GM06990 (cell line): ENCODE data around the gene SLC23A3.

Experiments used
- DNase-seq: peaks from one replicate; pipeline ENCODE4 v3.0.0-alpha.2; 2011; ENCODE audit not compliant: insufficient read length; ENCODE audit errors: extremely low read depth
- H3K27me3 ChIP-seq: replicated peaks from 2 replicates; pipeline ENCODE4 v1.6.0; 2011; ENCODE audit warnings: low read length; ENCODE audit not compliant: control insufficient read depth, insufficient read depth
- H3K36me3 ChIP-seq: 2 replicates; pipeline ENCODE4 v1.5.1; 2011; ENCODE audit warnings: low read length; ENCODE audit not compliant: control insufficient read depth, insufficient read depth
- H3K4me3 ChIP-seq: replicated peaks from 2 replicates; pipeline ENCODE4 v1.5.1; 2011; ENCODE audit warnings: low read depth, mild to moderate bottlenecking, control low read depth, low read length
- TF ChIP-seq, protein P1 (sequence below): IDR thresholded peaks from 2 replicates; pipeline ENCODE4 v1.5.1; 2011; ENCODE audit warnings: low read length, control low read depth, mild to moderate bottlenecking, inconsistent platforms; ENCODE audit not compliant: insufficient read depth, poor library complexity, severe bottlenecking

Gene SLC23A3

GRCh38 chr2:219209236-219210195 lies 39.7 kb upstream of the SLC23A3 start:
- H3K27me3 ChIP-seq = no peaks in the 10 kb centered on the region
- H3K36me3 ChIP-seq = peaks cover 15% of the 10 kb centered on the region

GRCh38 chr2:219207884-219208740 lies 38.3 kb upstream of the SLC23A3 start:
- H3K4me3 ChIP-seq = no peak overlapping the region
- H3K36me3 ChIP-seq = peaks cover 13% of the 10 kb centered on the region
- TF ChIP-seq, protein P1, sequence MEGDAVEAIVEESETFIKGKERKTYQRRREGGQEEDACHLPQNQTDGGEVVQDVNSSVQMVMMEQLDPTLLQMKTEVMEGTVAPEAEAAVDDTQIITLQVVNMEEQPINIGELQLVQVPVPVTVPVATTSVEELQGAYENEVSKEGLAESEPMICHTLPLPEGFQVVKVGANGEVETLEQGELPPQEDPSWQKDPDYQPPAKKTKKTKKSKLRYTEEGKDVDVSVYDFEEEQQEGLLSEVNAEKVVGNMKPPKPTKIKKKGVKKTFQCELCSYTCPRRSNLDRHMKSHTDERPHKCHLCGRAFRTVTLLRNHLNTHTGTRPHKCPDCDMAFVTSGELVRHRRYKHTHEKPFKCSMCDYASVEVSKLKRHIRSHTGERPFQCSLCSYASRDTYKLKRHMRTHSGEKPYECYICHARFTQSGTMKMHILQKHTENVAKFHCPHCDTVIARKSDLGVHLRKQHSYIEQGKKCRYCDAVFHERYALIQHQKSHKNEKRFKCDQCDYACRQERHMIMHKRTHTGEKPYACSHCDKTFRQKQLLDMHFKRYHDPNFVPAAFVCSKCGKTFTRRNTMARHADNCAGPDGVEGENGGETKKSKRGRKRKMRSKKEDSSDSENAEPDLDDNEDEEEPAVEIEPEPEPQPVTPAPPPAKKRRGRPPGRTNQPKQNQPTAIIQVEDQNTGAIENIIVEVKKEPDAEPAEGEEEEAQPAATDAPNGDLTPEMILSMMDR = no peak
- no peaks in the 10 kb centered on the region for H3K27me3 ChIP-seq
- no peak for DNase-seq

More at GRCh38 chr2:219209236-219210195, 39.7 kb upstream of the SLC23A3 start:
- no peak overlapping the region for H3K4me3 ChIP-seq
- no peak for DNase-seq
- TF ChIP-seq, protein P1 = no peak

DNA sequence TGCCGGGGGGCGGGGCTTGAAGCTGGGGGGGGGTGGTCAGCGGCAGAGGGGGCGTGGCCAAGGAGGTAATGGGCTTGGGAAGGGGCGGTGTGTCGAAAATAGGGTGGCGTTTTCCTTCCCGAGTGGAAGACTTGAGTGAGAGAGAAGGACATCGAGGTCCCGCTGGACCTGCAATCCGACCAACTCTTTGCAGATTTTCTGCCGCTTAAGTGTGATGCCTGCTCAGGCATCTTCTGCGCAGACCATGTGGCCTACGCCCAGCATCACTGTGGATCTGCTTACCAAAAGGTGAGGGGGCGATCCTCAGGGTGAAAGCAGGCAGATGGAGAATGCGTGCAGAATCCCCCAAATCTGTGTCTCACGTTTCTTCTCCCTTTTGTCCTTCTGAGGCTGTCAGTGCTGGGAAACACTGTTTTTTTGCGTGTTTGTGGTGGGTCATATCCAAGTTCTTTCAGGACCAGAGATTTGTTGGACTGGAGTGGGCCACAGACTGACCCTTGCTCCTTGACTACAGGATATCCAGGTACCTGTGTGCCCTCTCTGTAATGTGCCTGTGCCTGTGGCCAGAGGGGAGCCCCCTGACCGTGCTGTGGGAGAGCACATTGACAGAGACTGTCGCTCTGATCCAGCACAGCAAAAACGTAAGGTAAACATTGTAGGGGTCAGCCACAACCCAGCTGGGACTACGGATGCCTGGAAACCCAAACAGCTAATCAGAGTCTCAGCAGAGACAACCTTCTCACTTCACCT lies 37.5 kb upstream of the SLC23A3 start:
- no peak for DNase-seq
- H3K4me3 ChIP-seq = peak overlapping the region; percentile 76
- peaks cover 9% of the 10 kb centered on the region for H3K36me3 ChIP-seq
- TF ChIP-seq, protein P1 = no peak
- H3K27me3 ChIP-seq = no peaks in the 10 kb centered on the region

DNA sequence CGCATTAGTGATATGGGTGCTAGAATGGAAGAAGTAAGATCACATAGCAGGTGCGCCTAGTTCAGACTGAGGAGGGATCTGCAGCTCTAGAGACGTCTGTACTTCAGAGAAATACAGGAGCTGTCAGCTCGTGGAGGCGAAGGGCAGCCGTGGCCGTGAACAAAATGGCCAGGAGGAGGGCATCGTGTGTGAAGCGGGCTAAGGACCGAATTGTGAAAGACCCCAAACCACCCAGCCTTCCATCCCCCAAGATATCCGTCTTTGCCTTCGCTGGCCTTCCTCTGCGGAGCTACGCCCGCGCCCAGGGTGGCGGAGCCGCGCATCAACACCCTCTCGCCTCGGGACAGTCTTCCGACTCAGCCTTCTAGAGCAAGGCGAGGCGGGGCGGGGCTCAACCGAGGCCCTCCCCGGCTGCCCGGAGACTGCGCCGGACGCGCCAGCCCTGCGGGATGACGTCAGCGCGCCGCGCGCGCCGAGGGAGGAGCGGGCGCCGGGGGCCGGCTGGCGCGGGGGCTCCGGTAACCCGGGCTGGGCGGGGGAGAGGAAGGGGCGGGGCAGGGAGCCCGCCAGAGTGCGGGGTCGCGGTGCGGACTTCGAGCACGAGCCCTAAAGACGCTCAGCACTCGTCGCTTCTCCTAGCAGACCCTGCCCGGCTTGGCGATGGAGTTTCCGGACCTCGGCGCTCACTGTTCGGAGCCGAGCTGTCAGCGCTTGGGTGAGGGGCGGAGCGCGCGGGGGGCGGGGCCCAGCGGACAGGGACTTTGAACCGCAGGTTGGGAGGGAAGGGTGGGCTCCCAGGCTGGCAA lies 36.7 kb upstream of the SLC23A3 start, which contains the start of gene ZFAND2B:
Gene ZFAND2B, plus strand, starts transcription at position 455 of the 806 bp plus-strand sequence. Its CDS starts 206 bp downstream, at position 661.
- Histone ChIP-seq H3K36me3 (peaks cover 9% of the 10 kb centered on the region), H3K27me3 (no peaks in the 10 kb centered on the region), H3K4me3 (peak within 1 kb of the TSS; percentile 76)
- TF ChIP-seq, protein P1 = no peak
- DNase-seq = peak; percentile 96
